GM19193 (cell line): ENCODE data around the gene ANAPC15.

ENCODE experiments used
- POLR2A ChIP-seq: IDR thresholded peaks from 4 replicates; pipeline ENCODE4 v1.6.1; 2011; ENCODE audit not compliant: insufficient read depth, insufficient read length; ENCODE audit errors: extremely low read depth

The ANAPC15 gene

DNA sequence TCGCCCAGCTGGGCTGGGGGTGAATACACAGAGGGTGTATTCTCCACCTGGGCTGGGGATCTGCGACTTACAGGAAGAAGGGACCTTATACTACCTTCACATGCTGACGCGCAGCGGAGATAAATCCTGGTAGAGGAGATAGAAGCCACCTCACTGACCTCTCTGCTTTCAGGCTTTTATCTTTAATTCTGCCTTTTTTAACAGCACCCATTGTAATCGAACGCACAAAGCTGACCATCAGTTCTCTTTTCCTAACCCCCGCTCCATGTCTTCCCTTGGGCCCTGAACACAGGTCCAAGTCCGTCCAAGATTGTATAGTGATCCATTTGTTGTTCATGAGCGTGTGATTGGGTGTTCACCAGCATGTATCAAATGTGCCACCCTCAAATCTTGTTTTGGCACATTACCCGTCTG, 8.7 kb downstream of the ANAPC15 start:
- TF ChIP-seq POLR2A, result no peak

DNA sequence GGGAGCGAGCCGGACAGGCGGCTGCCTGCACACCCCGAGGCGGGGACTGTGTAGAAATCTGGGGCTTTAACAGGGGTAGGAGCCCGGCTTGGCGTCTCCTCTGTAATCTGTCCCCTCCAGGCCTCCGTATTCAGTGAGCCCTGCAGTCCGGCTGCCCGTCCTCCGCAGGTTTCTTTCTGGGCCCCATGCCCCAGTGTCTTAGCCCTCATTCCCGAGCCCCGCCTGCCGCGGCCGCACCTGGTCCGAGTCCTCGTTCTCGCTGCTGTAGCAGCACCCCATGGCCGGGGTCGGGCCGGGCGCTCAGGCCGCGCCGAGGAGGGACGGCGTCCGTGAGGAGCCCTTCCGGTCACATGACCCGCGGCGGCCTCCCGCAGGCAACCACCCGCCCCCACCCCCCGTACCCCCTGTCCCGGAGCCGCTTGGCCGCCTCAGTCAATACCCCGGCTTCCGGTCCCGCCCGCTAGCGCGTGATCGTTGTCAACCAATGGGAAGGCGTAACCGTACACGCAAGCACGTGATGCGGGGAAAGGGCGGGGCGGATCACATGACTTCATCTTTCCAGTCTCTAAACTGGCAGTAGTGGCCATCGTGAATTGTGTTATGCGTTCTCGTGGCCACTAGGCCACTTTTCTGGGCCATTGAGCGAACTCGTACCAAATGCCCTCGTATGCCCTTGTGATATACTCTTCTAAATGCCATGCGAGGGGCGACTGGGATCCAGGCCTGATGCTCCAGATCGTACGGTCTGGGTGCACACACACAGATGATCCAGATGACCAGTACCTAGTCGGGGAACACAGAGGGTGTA, 9.3 kb downstream of the ANAPC15 start, which contains the start of gene LAMTOR1:
Gene LAMTOR1, minus strand, starts transcription at position 352 of the 808 bp plus-strand sequence. Its CDS starts 73 bp downstream, at position 279.
- TF ChIP-seq POLR2A, result peak; percentile 90

DNA sequence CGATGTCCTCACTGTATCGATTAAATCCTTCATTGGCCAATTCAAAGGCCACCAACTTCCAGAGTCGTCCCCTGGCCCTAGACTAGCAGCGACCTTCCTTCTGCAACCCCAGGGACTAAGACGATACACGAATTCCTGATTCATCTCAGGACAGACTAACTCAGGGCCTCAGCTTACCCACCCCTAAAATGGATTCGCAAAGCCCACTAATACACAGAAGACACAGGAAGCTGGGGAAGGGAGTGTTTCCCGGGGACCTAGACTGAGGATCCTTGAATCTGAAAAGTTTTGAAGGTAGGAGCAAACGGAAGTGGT, 9.9 kb downstream of the ANAPC15 start:
- no peak for TF ChIP-seq POLR2A

DNA sequence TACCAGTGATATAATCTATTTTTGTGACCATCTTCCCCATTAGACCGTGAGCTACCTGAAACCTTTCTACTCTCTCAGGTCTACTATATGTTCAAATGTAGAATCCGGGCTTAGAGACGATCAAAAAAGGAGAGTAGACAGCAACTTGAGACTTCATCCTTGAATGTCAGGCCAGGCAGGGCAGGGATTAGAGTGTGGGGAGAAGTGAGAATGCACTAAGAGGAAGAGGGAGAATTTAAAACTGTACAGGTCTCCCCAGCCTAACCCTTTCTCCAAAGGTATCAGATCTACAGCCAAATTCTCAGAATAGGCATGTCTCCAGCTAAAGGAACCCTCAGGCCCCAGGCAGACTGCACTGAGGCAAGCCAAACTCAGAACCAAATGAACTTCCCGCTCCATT, 10.3 kb downstream of the ANAPC15 start:
- no peak for TF ChIP-seq POLR2A

DNA sequence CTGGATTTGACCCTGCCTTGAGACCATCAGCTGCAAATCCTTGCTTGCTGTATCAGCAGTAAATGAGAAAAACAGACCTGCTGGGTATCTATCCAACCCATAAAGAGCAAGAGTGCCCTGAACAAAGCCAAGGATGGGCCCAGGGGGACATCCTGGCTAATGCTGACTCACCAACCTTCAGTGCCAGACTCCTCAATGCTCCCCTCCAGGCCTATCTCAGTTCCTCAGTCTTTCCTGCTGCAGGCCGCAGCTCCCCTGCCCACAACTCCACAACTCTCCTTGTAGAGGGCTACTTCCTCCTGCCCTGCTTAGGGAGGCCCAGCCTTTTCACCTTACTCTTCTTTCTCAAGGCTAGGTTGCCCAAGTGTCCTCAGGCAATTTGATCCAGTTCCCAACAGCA, 12.0 kb downstream of the ANAPC15 start:
- TF ChIP-seq POLR2A, result no peak

DNA sequence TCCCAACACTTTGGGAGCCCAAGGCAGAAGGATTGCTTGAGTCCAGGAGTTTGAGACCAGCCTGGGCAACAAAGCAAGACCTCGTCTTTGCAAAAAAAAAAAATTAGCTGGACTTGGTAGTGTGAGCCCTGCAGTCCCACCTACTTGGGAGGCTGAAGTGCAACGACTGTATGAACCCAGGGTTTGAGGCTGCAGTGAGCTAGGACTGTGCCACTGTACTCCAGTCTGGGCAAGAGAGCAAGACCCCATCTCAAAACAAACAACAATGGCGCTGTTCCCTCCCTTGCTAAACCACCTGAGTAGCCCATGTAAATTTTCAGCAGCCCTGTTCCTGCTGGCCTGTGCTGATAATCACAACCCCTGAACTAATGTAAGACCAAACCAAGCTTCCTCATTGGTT, 12.5 kb downstream of the ANAPC15 start:
- TF ChIP-seq POLR2A, result no peak

DNA sequence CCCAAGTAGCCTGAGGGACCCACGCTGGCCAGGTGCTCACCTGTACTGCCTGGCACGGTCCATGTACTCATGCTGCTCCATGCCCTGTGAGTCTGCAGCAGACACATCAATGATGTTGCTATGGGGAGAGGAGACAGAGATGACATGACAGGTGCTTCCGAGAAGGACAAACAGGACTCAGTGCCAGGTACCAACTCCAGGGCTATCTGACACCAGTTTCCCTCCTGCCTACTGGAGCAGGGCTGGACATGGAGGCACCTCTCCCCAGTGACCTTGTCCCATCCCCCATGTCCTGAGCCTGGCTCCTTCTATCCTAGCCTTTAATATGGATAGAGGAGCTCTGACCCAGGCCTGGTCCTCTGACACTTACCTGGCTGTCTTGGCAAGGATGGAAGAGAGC, 13.8 kb downstream of the ANAPC15 start:
- TF ChIP-seq POLR2A, result peak; percentile 16

DNA sequence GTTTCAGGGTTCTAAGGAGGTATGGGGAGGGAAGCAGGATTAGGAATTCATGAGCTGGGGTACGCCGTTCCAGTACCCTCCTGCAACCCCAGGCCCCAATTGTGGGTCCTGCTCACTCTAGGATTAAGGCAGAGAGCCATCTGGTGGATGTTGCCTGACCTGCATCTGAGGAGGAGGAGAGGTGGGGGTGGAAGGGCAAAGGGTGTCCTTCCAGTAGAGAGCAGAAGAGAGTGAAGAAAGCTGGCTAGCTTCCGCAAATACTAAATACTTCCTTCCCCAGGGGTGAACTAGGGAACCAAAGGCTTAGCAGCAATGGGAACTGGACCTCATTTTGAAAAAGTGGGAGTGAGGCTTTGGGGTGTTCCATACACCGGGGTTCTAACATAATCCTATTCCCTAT, 21.2 kb downstream of the ANAPC15 start:
- no peak for TF ChIP-seq POLR2A

DNA sequence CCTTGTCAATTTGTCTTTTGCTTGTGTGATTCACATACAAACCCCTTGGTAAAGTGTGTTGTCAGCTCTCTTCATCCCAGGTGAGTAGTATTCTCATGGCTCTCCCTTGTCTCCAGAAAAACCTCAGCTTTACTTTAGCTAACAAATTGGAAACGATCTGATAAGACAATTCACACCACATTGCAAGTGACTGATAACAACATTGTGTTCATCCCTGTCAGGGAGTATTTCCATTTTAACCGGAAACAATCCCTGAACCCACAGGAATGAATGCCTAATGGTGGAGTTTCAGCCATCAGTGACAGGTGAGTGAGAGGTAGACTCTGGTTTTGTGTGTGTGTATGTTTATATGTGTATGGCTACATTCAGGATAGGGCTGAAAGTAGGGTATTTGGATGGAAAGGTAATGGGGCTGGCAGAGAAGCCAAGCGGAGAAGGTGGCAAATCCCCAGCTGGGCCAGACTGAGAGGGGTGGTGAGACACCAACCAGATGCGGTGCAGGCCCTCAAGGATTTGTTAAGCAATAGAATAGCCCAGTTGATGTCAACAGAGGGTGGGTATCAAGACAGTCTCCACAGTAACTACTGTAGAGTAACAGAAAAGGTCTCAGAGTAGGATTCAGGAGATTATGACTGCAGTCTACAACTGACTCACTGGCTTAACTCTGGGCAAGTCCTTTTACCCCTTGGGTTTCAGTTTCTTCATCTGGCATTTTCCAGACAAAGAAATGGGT, 24.3 kb downstream of the ANAPC15 start:
- TF ChIP-seq POLR2A, result no peak

DNA sequence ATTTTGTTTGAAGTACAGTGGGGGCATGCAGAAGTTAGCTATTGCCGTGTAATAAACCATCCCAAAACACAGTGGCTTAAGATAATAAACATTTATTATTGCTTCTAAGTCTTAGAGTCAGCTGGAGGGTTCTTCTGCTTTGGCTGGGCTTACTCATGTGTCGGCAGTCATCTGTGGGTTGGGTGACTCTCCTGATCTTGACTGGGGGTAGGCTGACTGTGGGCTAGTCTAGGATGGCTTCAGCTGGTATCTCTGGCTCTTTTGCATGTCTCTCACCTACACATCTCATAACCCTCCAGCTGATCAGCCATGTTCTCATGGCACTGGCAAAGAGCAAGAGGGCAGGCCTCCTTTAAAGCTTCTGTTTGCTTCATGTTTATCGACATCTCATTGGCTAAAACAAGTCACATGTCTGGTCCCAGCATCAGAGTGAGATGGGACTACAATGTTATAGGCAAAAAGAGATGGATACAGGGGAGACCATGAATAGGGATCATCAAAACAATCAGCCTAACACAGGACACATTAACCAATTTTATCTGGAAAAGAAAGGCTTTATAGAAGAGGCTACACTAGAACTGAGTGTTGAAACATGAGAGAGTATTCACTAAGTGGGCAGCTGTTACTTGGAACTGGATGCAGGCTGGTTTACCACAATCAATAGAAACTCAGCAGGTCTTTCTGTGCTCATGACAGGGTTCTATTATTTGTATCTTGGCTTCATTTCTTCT, 26.7 kb downstream of the ANAPC15 start:
- TF ChIP-seq POLR2A, result no peak

DNA sequence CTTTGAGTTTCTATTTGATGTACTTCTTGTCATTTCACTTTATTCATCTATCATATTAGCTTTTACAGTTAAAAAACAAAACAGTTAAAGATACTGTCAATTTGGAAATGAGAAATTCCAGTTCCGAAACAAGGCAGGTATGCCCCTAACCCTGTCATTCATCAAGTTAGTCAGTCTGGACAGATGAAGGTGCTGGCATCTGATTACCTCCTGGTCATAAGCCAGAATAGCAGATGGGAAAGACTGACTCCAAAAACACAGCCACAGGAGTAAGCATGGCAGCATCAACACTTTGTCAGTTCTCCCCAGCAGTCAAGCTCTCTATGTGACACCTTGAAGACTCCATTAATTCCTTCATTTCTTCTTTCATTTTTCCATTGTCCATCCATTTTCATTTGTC, 27.5 kb downstream of the ANAPC15 start:
- no peak for TF ChIP-seq POLR2A

DNA sequence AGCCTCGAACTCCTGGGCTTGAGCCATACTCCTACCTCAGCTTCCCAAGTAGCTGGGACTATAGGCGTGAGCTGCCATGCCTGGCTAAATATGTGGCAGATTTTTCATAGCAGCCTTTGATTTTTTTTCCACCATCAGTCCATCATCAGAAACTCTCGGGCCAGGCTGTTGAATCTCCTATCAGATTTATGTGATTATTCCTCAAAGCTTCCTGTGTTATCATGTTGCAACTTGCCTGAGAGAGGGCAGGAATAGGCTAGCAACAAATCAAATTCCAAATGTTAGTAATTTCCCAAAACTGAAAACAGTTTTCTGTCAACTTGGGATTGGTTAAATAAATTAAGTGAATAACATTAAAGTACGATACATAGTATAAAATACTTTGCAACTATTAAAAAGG, 28.4 kb downstream of the ANAPC15 start:
- no peak for TF ChIP-seq POLR2A

DNA sequence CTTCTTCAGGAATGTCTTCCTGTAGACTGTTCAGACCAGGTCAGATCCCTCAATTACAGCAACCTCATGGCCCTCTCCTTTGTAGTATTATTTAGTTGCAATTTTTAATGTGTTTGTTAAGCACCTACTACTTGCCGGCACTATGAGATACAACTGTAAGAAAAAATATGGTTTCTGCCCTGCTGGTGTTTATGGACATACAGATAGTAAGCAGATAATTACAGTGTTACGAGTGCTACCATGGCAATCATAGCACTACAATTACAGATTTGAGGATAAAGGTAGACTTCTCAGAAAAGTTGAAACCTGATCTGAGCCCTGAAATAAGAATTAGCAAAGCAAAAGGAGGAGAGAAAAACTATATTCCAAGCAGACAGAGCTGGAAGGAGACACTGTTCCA, 29.1 kb downstream of the ANAPC15 start:
- no peak for TF ChIP-seq POLR2A

DNA sequence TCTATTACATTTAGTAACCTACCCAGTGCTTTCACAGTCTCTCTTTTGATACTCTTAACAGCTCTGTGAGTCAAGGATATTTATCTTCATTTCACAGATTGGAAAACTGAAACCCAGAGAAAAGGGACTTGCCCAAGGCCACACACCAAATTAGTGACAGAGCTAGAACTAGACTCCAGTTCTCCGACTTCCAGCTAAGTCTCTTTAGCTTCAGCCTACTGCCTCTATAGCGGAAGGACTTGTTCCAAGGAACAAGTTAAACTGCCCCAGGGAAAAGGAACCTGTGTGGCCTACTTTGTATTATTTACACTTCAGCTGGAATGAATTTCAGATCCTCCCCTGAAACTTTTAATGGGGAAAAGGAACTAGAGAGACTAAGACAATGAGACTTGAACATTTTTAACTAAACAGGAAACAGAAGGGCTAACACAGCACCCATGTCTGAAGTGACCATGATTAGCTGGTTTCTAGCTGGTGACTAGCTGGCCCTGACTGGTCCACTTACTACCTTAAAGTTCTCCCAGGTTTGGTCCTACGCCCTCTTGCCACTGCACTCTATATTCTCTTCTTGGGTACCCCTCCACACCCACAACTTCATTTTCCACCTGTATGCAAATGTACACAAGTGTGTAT, 30.6 kb downstream of the ANAPC15 start:
- TF ChIP-seq POLR2A, result no peak

DNA sequence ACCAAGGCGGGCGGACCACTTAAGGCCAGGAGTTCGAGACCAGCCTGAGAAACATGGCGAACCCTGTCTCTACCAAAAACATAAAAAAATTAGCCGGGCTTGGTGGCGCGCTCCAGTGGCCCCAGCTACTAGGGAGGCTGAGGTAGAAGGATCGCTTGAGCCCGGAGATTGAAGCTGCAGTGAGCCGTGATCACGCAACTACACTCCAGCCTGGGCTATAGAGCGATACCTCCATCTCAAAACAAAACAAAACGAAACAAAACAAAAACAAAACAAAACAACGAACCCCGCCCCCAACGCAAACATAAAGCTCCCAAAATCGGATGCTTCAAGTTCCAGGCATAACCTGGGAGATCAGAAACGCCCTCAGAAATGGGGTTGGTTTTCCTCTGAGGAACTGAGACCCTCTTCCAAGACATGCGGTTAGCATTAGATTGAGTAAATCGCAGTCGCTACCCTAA, 31.3 kb downstream of the ANAPC15 start:
- no peak for TF ChIP-seq POLR2A
